IMR-90 (cell line): ENCODE data around the gene SCTR. TPM values are rescaled to one million over a fixed set of nuclear protein-coding genes. Genes with fewer than 3 reads are reported as not detected.

ENCODE experiments used
- ATAC-seq: fragments of 200-7000 bp; cut with Tn5 transposase; 2 replicates; pipeline ENCODE4 v1.9.1; 2020; ENCODE audit warnings: low read depth, mild to moderate bottlenecking, moderate library complexity
- BruUV-seq: library from RNA; stranded (reverse); fragments of 400-500 nt; replicated peaks from 2 replicates; lab custom pipeline; 2021; lab: Mats Ljungman, UMichigan
- CTCF ChIA-PET: fragments of 300-600 bp; formaldehyde crosslinking; extraction: SDS; loops from one replicate; lab custom pipeline; 2021; ENCODE audit warnings: antibody characterized with exemption; lab: Yijun Ruan, JAX
- POLR2A ChIA-PET: fragments of 300-600 bp; sonication (Branson Sonifier 250); formaldehyde crosslinking; loops from one replicate; lab custom pipeline; 2022; ENCODE audit warnings: antibody characterized with exemption; ENCODE audit not compliant: unreplicated experiment; lab: Charles Lee
- DNase-seq: peaks from one replicate; pipeline ENCODE4 v3.0.0; 2013
- H2AFZ ChIP-seq: replicated peaks from 2 replicates; pipeline ENCODE3; 2013; ENCODE audit warnings: low read length, mild to moderate bottlenecking; ENCODE audit not compliant: poor library complexity
- H2AK5ac ChIP-seq: 2 replicates; pipeline ENCODE4 v1.6.1; 2013; ENCODE audit warnings: low read depth, low read length, inconsistent platforms
- H2AK9ac ChIP-seq: replicated peaks from 2 replicates; pipeline ENCODE3; 2013; ENCODE audit warnings: mild to moderate bottlenecking, low read depth, low read length, moderate library complexity; ENCODE audit not compliant: poor library complexity
- H2BK120ac ChIP-seq: 2 replicates; pipeline ENCODE4 v1.6.1; 2013; ENCODE audit warnings: low read depth, low read length, inconsistent platforms
- H2BK15ac ChIP-seq: 3 replicates; pipeline ENCODE4 v1.6.1; 2013; ENCODE audit warnings: low read depth, low read length, inconsistent platforms
- H2BK20ac ChIP-seq: 2 replicates; pipeline ENCODE4 v1.6.1; 2013; ENCODE audit warnings: low read depth, mild to moderate bottlenecking, inconsistent platforms, low read length, moderate library complexity
- H2BK5ac ChIP-seq: 2 replicates; pipeline ENCODE4 v1.6.1; 2013; ENCODE audit warnings: mild to moderate bottlenecking, low read depth, low read length, inconsistent platforms; ENCODE audit not compliant: poor library complexity, severe bottlenecking
- H3K14ac ChIP-seq: replicated peaks from 2 replicates; pipeline ENCODE4 v1.6.1; 2013; ENCODE audit warnings: low read depth, low read length, inconsistent platforms
- H3K18ac ChIP-seq: 2 replicates; pipeline ENCODE4 v1.6.1; 2013; ENCODE audit warnings: low read depth, low read length, control low read depth
- H3K23ac ChIP-seq: 2 replicates; pipeline ENCODE4 v1.6.1; 2013; ENCODE audit warnings: low read depth, low read length, inconsistent platforms
- H3K27ac ChIP-seq: 2 replicates; pipeline ENCODE4 v1.5.1; 2013; ENCODE audit warnings: mild to moderate bottlenecking, control low read depth, low read length; ENCODE audit not compliant: insufficient read depth
- H3K27me3 ChIP-seq: 2 replicates; pipeline ENCODE4 v1.6.1; 2013; ENCODE audit warnings: low read length; ENCODE audit not compliant: control insufficient read depth, insufficient read depth
- H3K36me3 ChIP-seq: 2 replicates; pipeline ENCODE4 v1.6.1; 2013; ENCODE audit warnings: low read length, mixed read lengths; ENCODE audit not compliant: control insufficient read depth, insufficient read depth
- H3K4ac ChIP-seq: 2 replicates; pipeline ENCODE4 v1.6.1; 2013; ENCODE audit warnings: low read depth, low read length, inconsistent platforms
- H3K4me1 ChIP-seq: 2 replicates; pipeline ENCODE4 v1.6.1; 2013; ENCODE audit warnings: low read length, mixed read lengths; ENCODE audit not compliant: control insufficient read depth, insufficient read depth
- H3K4me2 ChIP-seq: 2 replicates; pipeline ENCODE4 v1.6.1; 2013; ENCODE audit warnings: low read depth, mild to moderate bottlenecking, control low read depth, low read length, moderate library complexity
- H3K4me3 ChIP-seq: 2 replicates; pipeline ENCODE4 v1.5.1; 2013; ENCODE audit warnings: low read depth, mild to moderate bottlenecking, control low read depth, low read length, moderate library complexity; ENCODE audit not compliant: insufficient read depth
- H3K56ac ChIP-seq: 2 replicates; pipeline ENCODE4 v1.6.1; 2013; ENCODE audit warnings: low read length, inconsistent platforms; ENCODE audit not compliant: insufficient read depth; ENCODE audit errors: extremely low read depth
- H3K79me1 ChIP-seq, 2 experiments: 2 replicates each; pipeline ENCODE4 v1.6.1; 2013; ENCODE audit warnings: low read length in 2 of 2, inconsistent platforms in 1 of 2, low read depth in 1 of 2
- H3K9ac ChIP-seq: 2 replicates; pipeline ENCODE4 v1.6.1; 2013; ENCODE audit warnings: low read depth, low read length, control low read depth
- H3K9me1 ChIP-seq: 2 replicates; pipeline ENCODE4 v1.6.1; 2013; ENCODE audit warnings: low read length, inconsistent platforms; ENCODE audit not compliant: insufficient read depth
- H3K9me3 ChIP-seq: 2 replicates; pipeline ENCODE4 v1.6.1; 2013; ENCODE audit warnings: low read length; ENCODE audit not compliant: control insufficient read depth, insufficient read depth
- H4K20me1 ChIP-seq: 2 replicates; pipeline ENCODE4 v1.6.1; 2013; ENCODE audit warnings: low read length, inconsistent platforms; ENCODE audit not compliant: insufficient read depth
- H4K5ac ChIP-seq: 2 replicates; pipeline ENCODE4 v1.6.1; 2013; ENCODE audit warnings: mild to moderate bottlenecking, low read depth, low read length, control low read depth
- H4K8ac ChIP-seq, 2 experiments: 2 replicates each; pipeline ENCODE4 v1.6.1; 2013; ENCODE audit warnings: low read depth in 2 of 2, low read length in 2 of 2, control low read depth in 1 of 2, inconsistent platforms in 1 of 2
- H4K91ac ChIP-seq: 2 replicates; pipeline ENCODE4 v1.6.1; 2013; ENCODE audit warnings: low read depth, low read length, inconsistent platforms; ENCODE audit not compliant: insufficient read depth
- FOS ChIP-seq: fragments of 150-350 bp; IDR thresholded peaks from 2 replicates; pipeline ENCODE4 v1.6.1; 2016; ENCODE audit warnings: low read depth, low read length
- MAFK ChIP-seq: IDR thresholded peaks from 2 replicates; pipeline ENCODE4 v1.6.1; 2012; ENCODE audit warnings: low read depth, low read length, improper control_type of control experiment
- NFE2L2 ChIP-seq: fragments of 150-350 bp; IDR thresholded peaks from 2 replicates; pipeline ENCODE4 v1.6.1; 2016; ENCODE audit warnings: low read depth, mild to moderate bottlenecking, low read length
- RAD21 ChIP-seq: IDR thresholded peaks from 2 replicates; pipeline ENCODE4 v1.6.1; 2012; ENCODE audit warnings: low read length, improper control_type of control experiment
- SMC3 ChIP-seq: fragments of 150-350 bp; IDR thresholded peaks from 2 replicates; pipeline ENCODE4 v1.6.1; 2016; ENCODE audit warnings: low read depth, mild to moderate bottlenecking, antibody characterized with exemption, low read length, moderate library complexity
- WGBS, 2 experiments: methylation state at CpG; one replicate each; pipeline versions ENCODE4 v1.1.5 to v1.1.7; 2013; ENCODE audit warnings: missing lambda C conversion rate in 2 of 2; ENCODE audit not compliant: insufficient read length in 1 of 2; ENCODE audit errors: extremely low coverage in 2 of 2; 5-methylcytosine and 5-hydroxymethylcytosine counted together
- dilution Hi-C: fragments of 300-500 bp; cut with HindIII; formaldehyde crosslinking; loops from one replicate; pipeline ENCODE4 v1.14.3; 2018; ENCODE audit warnings: low sequenced_read_pairs; ENCODE audit not compliant: unreplicated experiment
- in situ Hi-C: fragments of 300-500 bp; cut with MboI; formaldehyde crosslinking; loops from 3 replicates; pipeline ENCODE4 v1.14.3; 2019; ENCODE audit warnings: low sequenced_read_pairs, inconsistent platforms, mixed read lengths
- intact Hi-C: fragments of 100-400 bp; cut with micrococcal nuclease; formaldehyde crosslinking; loops from 2 replicates; pipeline ENCODE4 v1.10.0; 2022
- polyA plus RNA-seq, 3 experiments: library from polyadenylated mRNA; depleted of rRNA; stranded (reverse); fragments of >200 nt; gene quantifications; 2 replicates each; pipeline ENCODE4 v1.2.3, GENCODE V29; 2012; ENCODE audit warnings: low replicate concordance in 1 of 3
- total RNA-seq: library from RNA; depleted of rRNA; stranded (reverse); fragments of >200 nt; gene quantifications from 2 replicates; pipeline ENCODE4 v1.2.3, GENCODE V29; 2012
- TF ChIP-seq, protein P1 (sequence below): fragments of 150-350 bp; IDR thresholded peaks from 2 replicates; pipeline ENCODE4 v1.6.1; 2016; ENCODE audit warnings: low read depth, mild to moderate bottlenecking, low read length, moderate library complexity, borderline replicate concordance

The SCTR gene
- total and polyA plus RNA-seq, 2 of the 4 experiments (the other 2 are of a cell fraction): not detected

DNA sequence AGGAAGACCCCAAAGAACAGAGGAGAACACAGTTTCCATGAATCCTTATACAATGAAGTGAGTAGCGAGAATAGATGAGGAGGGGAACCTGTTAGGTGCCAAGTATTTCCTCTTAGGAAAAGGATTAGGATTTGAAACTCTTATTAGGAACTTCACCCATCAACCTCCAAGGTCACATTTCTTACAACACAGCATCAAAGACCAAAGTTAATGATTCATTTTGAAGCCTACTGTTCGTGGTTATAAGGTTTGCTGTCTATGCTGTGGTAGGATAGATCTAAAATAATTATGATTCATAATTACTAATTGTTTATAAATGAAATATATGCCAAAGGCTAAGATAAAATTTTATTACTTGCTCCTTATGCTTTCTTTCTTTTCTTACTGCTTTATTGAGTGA lies 26.1 kb upstream of the SCTR start:
- Histone ChIP-seq H3K4ac (no peak overlapping the region), H2AFZ (no peak overlapping the region), H3K18ac (no peak overlapping the region), H3K9me3 (no peaks in the 10 kb centered on the region), H3K4me1 (no peaks in the 10 kb centered on the region), H3K4me3 (no peak overlapping the region), H4K91ac (no peak overlapping the region), H2BK15ac (no peak overlapping the region), H3K27ac (no peak overlapping the region), H3K23ac (no peak overlapping the region), H3K27me3 (peaks cover 10% of the 10 kb centered on the region), H3K14ac (no peak overlapping the region), H4K5ac (no peak overlapping the region), H3K4me2 (no peak overlapping the region), H2AK5ac (no peak overlapping the region), H2BK20ac (no peak overlapping the region), H2AK9ac (no peak overlapping the region), H2BK120ac (no peak overlapping the region), H3K9me1 (no peaks in the 10 kb centered on the region), H3K36me3 (no peaks in the 10 kb centered on the region), H3K79me1 (no peaks in the 10 kb centered on the region), H4K20me1 (no peaks in the 10 kb centered on the region), H2BK5ac (no peak overlapping the region), H3K56ac (no peak overlapping the region), H3K9ac (no peak overlapping the region), H4K8ac (no peak overlapping the region)
- TF ChIP-seq RAD21: no peak
- TF ChIP-seq FOS: no peak
- TF ChIP-seq NFE2L2: no peak
- no peak for TF ChIP-seq MAFK
- TF ChIP-seq, protein P1, sequence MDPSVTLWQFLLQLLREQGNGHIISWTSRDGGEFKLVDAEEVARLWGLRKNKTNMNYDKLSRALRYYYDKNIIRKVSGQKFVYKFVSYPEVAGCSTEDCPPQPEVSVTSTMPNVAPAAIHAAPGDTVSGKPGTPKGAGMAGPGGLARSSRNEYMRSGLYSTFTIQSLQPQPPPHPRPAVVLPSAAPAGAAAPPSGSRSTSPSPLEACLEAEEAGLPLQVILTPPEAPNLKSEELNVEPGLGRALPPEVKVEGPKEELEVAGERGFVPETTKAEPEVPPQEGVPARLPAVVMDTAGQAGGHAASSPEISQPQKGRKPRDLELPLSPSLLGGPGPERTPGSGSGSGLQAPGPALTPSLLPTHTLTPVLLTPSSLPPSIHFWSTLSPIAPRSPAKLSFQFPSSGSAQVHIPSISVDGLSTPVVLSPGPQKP: no peak
- no peak for TF ChIP-seq SMC3
- no CpG with 5 or more reads among the region's 2 CpGs for WGBS, 2 experiments
- intact Hi-C loops (no loop called here), in situ Hi-C loops (no loop called here), dilution Hi-C loops (no loop called here)
- ATAC-seq (no peak), DNase-seq (no peak)
- no TSS peak for BruUV-seq
- ChIA-PET POLR2A (no interaction called here), CTCF (no interaction called here)
